Natural killer cell treated with Interleukin-12 subunit alpha and Interleukin-12 subunit beta and Interleukin-15 and Interleukin-18, amount 100 ng/mL, for 72 hours (primary cell): ENCODE data around the gene RELB. TPM values are rescaled to one million over a fixed set of nuclear protein-coding genes. Genes with fewer than 3 reads are reported as not detected.

Experiments
- ATAC-seq, 2 donors: fragments of 150-1000 bp; cut with Tn5 transposase in 1 of 2; sonication (Bioruptor Pico), chemical (Tn5 transposase) in 1 of 2; 2 replicates each; pipeline ENCODE4 v1.10.0; 2021
- DNase-seq: peaks from one replicate; pipeline ENCODE4 v3.0.0; 2022; ENCODE audit warnings: low spot score
- H3K27ac Mint-ChIP-seq, 2 donors: 1 replicate in 1 of 2; 2 replicates in 1 of 2; pipeline ENCODE4 v1.8.0; 2022; ENCODE audit warnings: mixed read lengths in 2 of 2, mild to moderate bottlenecking in 1 of 2, moderate library complexity in 1 of 2
- H3K27me3 Mint-ChIP-seq, 2 donors: 1 replicate in 1 of 2; 2 replicates in 1 of 2; pipeline ENCODE4 v1.8.0; 2022; ENCODE audit warnings: mixed read lengths in 2 of 2
- H3K36me3 Mint-ChIP-seq: one replicate; pipeline ENCODE4 v1.8.0; 2022; ENCODE audit warnings: mixed read lengths
- H3K4me1 Mint-ChIP-seq, 2 donors: 1 replicate in 1 of 2; 2 replicates in 1 of 2; pipeline ENCODE4 v1.8.0; 2022; ENCODE audit warnings: low read depth in 2 of 2, mixed read lengths in 2 of 2, mild to moderate bottlenecking in 1 of 2
- H3K4me3 Mint-ChIP-seq: one replicate; pipeline ENCODE4 v1.8.0; 2022; ENCODE audit warnings: mixed read lengths
- H3K9me3 Mint-ChIP-seq: 2 replicates; pipeline ENCODE4 v1.8.0; 2022; ENCODE audit warnings: mixed read lengths
- total RNA-seq, 2 donors: library from RNA; stranded (reverse); gene quantifications; one replicate each; pipeline ENCODE4 v1.2.3, GENCODE V29; 2022

RELB gene
- total RNA-seq, 2 donors from 2014 or later: 47.0 to 81.6 TPM

DNA sequence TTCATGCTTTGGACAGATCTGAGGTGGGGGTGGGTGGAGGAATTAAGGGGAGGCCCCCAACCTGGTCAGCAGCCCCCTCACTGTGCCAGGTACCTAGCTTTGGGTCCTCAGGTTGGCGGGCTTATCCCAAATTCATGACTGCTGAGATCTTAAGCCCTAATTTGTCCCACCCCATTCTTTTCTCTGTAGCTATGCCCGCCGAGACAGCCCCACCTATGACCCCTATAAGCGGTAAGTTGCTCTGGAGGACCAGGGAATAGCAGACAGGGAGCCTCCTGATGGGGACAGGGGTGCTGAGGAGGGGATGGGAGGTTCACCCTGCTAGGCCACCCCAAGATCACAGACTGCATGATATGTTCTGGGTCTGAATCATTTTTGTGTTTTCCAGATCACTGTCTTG is 60.7 kb downstream of the RELB start:
- Mint-ChIP-seq H3K4me1 (peaks cover 5 to 17% of the 10 kb centered on the region in 2 donors), H3K27ac (no peak overlapping the region), H3K27me3 (no peaks in the 10 kb centered on the region), H3K9me3 (no peaks in the 10 kb centered on the region), H3K4me3 (no peak overlapping the region), H3K36me3 (peaks cover 5% of the 10 kb centered on the region)
- DNase-seq: no peak
- ATAC-seq: no peak

DNA sequence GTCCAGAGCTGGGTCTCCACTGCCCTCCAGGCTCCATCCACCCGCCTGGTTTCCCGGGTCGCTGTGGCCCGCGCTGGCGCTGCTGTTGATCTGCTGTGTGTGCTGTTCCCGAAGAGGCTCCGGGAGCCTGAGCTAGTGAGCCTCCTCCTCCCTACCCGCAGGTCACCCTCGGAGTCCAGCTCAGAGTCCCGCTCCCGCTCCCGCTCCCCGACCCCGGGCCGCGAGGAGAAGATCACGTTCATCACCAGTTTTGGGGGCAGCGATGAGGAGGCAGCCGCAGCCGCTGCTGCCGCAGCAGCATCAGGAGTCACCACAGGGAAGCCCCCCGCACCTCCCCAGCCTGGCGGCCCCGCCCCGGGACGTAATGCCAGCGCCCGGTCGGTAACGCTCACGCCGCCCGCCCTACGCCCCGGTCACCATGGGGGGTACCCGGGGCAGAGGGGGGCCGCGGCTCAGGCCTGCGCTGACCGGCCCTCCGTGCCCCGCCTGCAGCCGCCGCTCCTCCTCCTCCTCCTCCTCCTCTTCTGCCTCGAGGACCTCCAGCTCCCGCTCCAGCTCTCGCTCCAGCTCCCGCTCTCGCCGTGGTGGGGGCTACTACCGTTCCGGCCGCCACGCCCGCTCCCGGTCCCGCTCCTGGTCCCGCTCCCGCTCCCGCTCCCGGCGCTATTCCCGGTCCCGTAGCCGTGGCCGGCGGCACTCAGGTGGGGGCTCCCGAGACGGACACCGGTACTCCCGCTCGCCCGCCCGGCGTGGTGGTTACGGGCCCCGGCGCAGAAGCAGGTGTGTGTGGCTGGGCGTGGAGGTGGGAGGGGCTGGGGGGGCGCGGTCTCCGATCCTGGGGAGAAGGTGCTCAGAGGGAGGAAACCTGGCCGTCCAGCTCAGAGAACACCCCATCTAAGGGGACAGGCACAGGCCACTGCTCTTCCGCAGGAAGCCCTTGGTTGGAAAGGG is 62.9 kb downstream of the RELB start:
- no peak for DNase-seq
- no peak for ATAC-seq
- Mint-ChIP-seq H3K4me1 (peaks cover 5 to 9% of the 10 kb centered on the region in 2 donors), H3K4me3 (no peak overlapping the region), H3K27me3 (no peaks in the 10 kb centered on the region), H3K9me3 (no peaks in the 10 kb centered on the region), H3K36me3 (peaks cover 5% of the 10 kb centered on the region), H3K27ac (no peak overlapping the region)

GRCh38 chr19:45066921-45067661 is 65.8 kb downstream of the RELB start:
- Mint-ChIP-seq H3K9me3 (no peaks in the 10 kb centered on the region), H3K4me3 (no peak overlapping the region), H3K4me1 (peaks cover 0 to 2% of the 10 kb centered on the region in 2 donors), H3K27me3 (no peaks in the 10 kb centered on the region), H3K36me3 (no peaks in the 10 kb centered on the region), H3K27ac (no peak overlapping the region)
- ATAC-seq: no peak
- no peak for DNase-seq

DNA sequence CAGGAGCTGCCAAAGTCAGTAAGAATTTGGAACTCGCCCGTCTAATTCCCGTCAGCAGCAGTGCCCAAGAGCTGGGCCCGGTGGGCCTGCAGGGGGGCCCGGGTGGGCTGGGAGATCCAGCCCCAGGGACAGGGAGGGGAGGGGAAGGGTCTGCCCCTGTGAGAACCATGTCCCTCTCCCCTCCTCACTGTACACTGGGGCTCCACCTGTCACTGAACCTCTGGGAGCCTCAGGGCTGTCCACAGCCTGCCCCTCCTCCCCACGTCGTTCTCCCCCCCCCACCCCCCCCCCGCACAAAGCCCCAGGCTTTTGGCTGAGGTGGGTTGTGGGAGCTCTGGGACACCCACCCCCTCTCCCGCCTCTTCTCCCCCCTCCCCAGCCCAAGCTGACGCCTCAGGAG is 66.8 kb downstream of the RELB start:
- no peaks in the 10 kb centered on the region for H3K36me3 Mint-ChIP-seq
- no peaks in the 10 kb centered on the region for H3K9me3 Mint-ChIP-seq
- no peaks in the 10 kb centered on the region for H3K27me3 Mint-ChIP-seq
- H3K4me3 Mint-ChIP-seq: no peak overlapping the region
- no peak overlapping the region for H3K27ac Mint-ChIP-seq
- DNase-seq (no peak), ATAC-seq (no peak)
- H3K4me1 Mint-ChIP-seq: peaks cover 0 to 2% of the 10 kb centered on the region in 2 donors

DNA sequence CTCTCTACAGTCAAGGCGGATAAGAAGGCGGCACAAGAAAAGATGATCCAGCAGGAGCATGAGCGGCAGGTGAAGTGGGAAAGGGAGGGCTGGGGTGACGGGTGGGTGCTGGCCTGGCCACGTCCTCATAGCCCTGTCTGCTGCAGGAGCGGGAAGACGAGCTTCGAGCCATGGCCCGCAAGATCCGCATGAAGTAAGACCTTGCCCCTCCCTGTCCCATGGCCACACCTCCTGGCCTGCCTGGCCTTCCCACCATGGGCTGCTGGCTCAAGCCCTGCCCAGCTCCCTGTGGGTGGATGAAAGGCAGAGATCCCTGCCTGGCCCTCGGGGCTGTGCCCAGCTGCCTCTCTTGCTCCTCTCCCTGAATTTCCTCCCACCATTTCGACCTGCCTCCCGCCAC is 67.8 kb downstream of the RELB start:
- Mint-ChIP-seq H3K9me3 (no peaks in the 10 kb centered on the region), H3K27me3 (no peaks in the 10 kb centered on the region), H3K4me1 (peaks cover 0 to 2% of the 10 kb centered on the region in 2 donors), H3K27ac (no peak overlapping the region), H3K4me3 (no peak overlapping the region), H3K36me3 (no peaks in the 10 kb centered on the region)
- DNase-seq: no peak
- ATAC-seq: no peak

DNA sequence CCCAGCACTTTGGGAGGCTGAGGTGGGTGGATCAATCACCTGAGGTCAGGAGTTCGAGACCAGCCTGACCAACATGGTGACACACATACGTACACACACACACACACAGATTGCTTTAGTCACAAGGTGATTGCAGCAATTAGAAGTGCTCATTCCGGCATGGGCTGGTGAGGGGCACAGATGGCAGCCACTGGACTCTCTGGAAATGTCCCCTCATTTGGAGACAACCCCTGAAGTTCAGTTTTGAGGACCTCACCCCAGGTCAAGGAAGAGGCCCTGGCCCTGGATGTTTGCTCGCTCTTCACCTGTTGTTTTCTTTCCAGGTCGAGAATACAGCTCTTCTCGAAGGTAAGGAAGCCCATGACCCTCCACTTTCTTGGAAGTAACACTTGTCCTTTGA is 69.0 kb downstream of the RELB start:
- Mint-ChIP-seq H3K27me3 (no peaks in the 10 kb centered on the region), H3K9me3 (no peaks in the 10 kb centered on the region)

DNA sequence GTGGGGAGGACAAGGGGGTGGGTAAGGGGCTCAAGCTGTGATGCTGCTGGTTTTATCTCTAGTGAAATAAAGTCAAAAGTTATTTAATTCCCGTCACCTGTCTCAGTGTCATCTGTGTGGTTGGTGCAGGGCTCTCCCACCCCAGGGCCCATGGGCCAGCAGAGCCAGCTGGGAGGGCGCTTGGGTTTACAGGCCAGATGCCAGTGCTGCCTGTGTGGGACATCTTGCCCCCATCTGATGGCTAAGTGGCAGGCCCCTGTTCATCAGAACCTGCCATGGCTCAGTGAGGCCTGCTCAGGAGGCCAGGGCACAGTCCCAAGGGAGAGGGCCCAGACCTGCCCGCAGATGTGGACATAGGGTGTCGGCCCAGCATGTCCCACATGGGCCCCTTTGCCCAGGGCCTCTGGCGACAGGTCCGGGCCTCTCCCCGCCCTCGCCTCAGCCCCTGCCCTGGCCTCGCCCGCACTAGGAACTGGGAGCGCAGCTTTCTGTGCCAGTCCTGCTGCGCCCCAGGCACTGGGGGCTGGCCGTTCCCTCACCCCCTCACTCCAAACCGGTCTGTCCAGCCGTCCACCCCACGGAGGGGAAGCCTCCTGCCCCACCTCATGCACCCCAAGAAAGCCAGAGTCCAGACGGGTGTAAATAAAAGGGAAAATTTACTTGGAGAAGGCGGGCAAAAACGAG is 69.7 kb downstream of the RELB start:
- DNase-seq: no peak
- H3K36me3 Mint-ChIP-seq: no peaks in the 10 kb centered on the region
- H3K27ac Mint-ChIP-seq: no peak overlapping the region
- H3K4me3 Mint-ChIP-seq: no peak overlapping the region
- H3K9me3 Mint-ChIP-seq: no peaks in the 10 kb centered on the region
- no peak for ATAC-seq
- peaks cover 0 to 4% of the 10 kb centered on the region in 2 donors for H3K4me1 Mint-ChIP-seq
- H3K27me3 Mint-ChIP-seq: no peaks in the 10 kb centered on the region

More for the DNA sequence above, 69.0 kb downstream of the RELB start:
- ATAC-seq (no peak), DNase-seq (no peak)
- H3K4me3 Mint-ChIP-seq: no peak overlapping the region
- H3K36me3 Mint-ChIP-seq: no peaks in the 10 kb centered on the region
- peaks cover 0 to 4% of the 10 kb centered on the region in 2 donors for H3K4me1 Mint-ChIP-seq
- no peak overlapping the region for H3K27ac Mint-ChIP-seq

- no peak for DNase-seq
- Mint-ChIP-seq H3K4me1 (peaks cover 1 to 6% of the 10 kb centered on the region in 2 donors), H3K27me3 (no peaks in the 10 kb centered on the region), H3K27ac (no peak overlapping the region), H3K9me3 (no peaks in the 10 kb centered on the region), H3K36me3 (no peaks in the 10 kb centered on the region), H3K4me3 (no peak overlapping the region)
- ATAC-seq: no peak
Observed at GRCh38 chr19:45071545-45071938, 70.3 kb downstream of the RELB start.

DNA sequence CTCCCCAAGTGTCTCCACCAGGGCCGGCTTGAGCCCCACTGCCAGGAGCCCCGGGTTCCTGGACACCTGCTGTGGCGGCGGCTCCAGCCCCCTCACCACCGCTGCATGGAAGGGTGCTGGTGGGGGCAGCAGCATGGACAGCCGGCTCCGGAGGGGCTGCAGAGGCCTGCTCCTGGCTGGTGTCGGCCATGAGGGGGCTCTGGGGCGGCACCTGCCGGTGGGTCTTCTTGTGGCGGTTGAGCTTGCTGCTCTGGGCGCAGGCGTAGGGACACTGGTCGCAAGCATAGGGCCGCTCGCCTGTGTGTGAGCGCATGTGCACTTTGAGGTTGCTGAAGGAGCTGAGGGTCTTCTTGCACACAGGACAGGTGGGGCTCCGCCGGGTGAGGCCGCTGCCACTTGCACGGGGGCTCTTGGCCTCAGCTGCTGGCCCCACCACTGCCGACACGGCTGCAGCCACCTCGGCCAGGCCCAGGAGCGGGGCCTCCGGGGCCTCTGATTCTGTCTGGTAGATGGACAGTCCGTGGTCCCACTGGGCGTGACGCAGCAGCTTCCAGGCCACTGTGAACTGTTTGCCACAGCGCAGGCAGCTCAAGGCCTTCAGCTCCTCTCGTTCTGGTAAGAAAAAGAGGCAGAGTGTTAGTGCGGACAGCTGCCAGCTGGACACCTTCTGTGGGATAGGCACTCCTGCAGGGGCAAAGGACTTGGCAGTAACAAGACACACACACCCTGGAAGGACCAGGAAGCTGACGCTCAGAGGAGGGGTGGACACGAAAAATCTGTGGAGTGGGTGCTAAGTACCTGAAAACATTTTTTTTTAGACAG is 70.9 kb downstream of the RELB start:
- no peaks in the 10 kb centered on the region for H3K36me3 Mint-ChIP-seq
- H3K27me3 Mint-ChIP-seq: no peaks in the 10 kb centered on the region
- no peak for DNase-seq
- no peak overlapping the region for H3K27ac Mint-ChIP-seq
- H3K9me3 Mint-ChIP-seq: no peaks in the 10 kb centered on the region
- peaks cover 8 to 13% of the 10 kb centered on the region in 2 donors for H3K4me1 Mint-ChIP-seq
- ATAC-seq: no peak
- no peak overlapping the region for H3K4me3 Mint-ChIP-seq

- no peaks in the 10 kb centered on the region for H3K27me3 Mint-ChIP-seq
Observed at GRCh38 chr19:45074744-45075300, 73.6 kb downstream of the RELB start.

GRCh38 chr19:45075301-45076028 is 74.2 kb downstream of the RELB start:
- no peaks in the 10 kb centered on the region for H3K36me3 Mint-ChIP-seq
- no peaks in the 10 kb centered on the region for H3K9me3 Mint-ChIP-seq
- ATAC-seq (peak; percentile 74 to 77), DNase-seq (peak; percentile 75)
- H3K4me3 Mint-ChIP-seq: peak overlapping the region; percentile 83
- peak overlapping the region; percentile 67 to 98 for H3K27ac Mint-ChIP-seq
- H3K27me3 Mint-ChIP-seq: no peaks in the 10 kb centered on the region
- peaks cover 21 to 28% of the 10 kb centered on the region in 2 donors for H3K4me1 Mint-ChIP-seq

More at GRCh38 chr19:45074744-45075300, 73.6 kb downstream of the RELB start:
- H3K4me1 Mint-ChIP-seq: peaks cover 21 to 24% of the 10 kb centered on the region in 2 donors
- H3K36me3 Mint-ChIP-seq: no peaks in the 10 kb centered on the region
- ATAC-seq (no peak), DNase-seq (no peak)
- peak overlapping the region; percentile 35 to 67 for H3K27ac Mint-ChIP-seq
- H3K4me3 Mint-ChIP-seq: peak overlapping the region; percentile 83
- H3K9me3 Mint-ChIP-seq: no peaks in the 10 kb centered on the region
